Chondrocyte (in vitro differentiated cells): ENCODE data around the gene SUPT7L. TPM values are rescaled to one million over a fixed set of nuclear protein-coding genes. Genes with fewer than 3 reads are reported as not detected.
"Not testable (repeated sequence)": the region's sequence is repeated elsewhere in the genome, so short reads cannot be mapped to it uniquely, and the experiment has no call there.

Experiments used
- DNase-seq: peaks from one replicate; pipeline ENCODE4 v3.0.0; 2021; ENCODE audit warnings: mixed read lengths, low spot score
- H3K27ac Mint-ChIP-seq: one replicate; pipeline ENCODE4 v1.8.0; 2021; ENCODE audit warnings: mild to moderate bottlenecking, moderate library complexity, mixed read lengths; ENCODE audit not compliant: unreplicated experiment
- H3K27me3 Mint-ChIP-seq: 2 replicates; pipeline ENCODE4 v1.8.0; 2021; ENCODE audit warnings: low read depth, mixed read lengths
- H3K36me3 Mint-ChIP-seq: 2 replicates; pipeline ENCODE4 v1.8.0; 2021; ENCODE audit warnings: low read depth, mixed read lengths
- H3K4me1 Mint-ChIP-seq: 2 replicates; pipeline ENCODE4 v1.8.0; 2021; ENCODE audit warnings: low read depth, mild to moderate bottlenecking, mixed read lengths
- H3K4me3 Mint-ChIP-seq: one replicate; pipeline ENCODE4 v1.8.0; 2021; ENCODE audit warnings: mild to moderate bottlenecking, moderate library complexity, mixed read lengths; ENCODE audit not compliant: unreplicated experiment
- H3K9me3 Mint-ChIP-seq: 2 replicates; pipeline ENCODE4 v1.8.0; 2021; ENCODE audit warnings: low read depth, mixed read lengths
- total RNA-seq: library from RNA; stranded (reverse); gene quantifications from 3 replicates; pipeline ENCODE4 v1.2.1, GENCODE V29; 2021
- TF ChIP-seq, protein P1 (sequence below): fragments of 200-600 bp; sonication (generic); IDR thresholded peaks from 2 replicates; pipeline ENCODE4 v1.5.0; 2021; ENCODE audit warnings: antibody characterized with exemption, mild to moderate bottlenecking, moderate library complexity

SUPT7L gene
- total RNA-seq, 1 donor from 2014 or later: 30.7 TPM

GRCh38 chr2:27687232-27687631 lies 23.8 kb upstream of the SUPT7L start:
- H3K36me3 Mint-ChIP-seq: peaks cover 23% of the 10 kb centered on the region

DNA sequence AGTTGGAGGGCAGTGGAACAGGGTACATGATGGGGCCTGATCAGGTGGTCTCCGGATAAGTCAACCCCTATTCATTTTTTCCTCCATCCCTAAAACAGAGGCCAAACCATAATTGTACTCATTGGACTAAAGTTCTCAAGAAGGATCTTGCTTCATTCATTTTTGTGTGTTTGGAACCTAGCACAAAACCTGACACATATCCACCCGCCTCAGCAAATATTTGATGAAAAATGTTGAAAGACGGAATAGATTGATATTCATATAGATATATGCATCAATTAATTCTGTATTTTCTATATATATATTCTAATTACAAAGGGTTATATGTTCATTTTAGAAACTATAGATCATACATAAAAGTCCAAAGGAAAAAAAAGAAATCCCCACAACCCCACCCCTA lies 22.2 kb upstream of the SUPT7L start:
- Mint-ChIP-seq H3K4me3 (no peak overlapping the region), H3K4me1 (peaks cover 33% of the 10 kb centered on the region), H3K27me3 (no peaks in the 10 kb centered on the region), H3K9me3 (no peaks in the 10 kb centered on the region), H3K36me3 (peaks cover 22% of the 10 kb centered on the region), H3K27ac (no peak overlapping the region)
- no peak for DNase-seq
- TF ChIP-seq, protein P1, sequence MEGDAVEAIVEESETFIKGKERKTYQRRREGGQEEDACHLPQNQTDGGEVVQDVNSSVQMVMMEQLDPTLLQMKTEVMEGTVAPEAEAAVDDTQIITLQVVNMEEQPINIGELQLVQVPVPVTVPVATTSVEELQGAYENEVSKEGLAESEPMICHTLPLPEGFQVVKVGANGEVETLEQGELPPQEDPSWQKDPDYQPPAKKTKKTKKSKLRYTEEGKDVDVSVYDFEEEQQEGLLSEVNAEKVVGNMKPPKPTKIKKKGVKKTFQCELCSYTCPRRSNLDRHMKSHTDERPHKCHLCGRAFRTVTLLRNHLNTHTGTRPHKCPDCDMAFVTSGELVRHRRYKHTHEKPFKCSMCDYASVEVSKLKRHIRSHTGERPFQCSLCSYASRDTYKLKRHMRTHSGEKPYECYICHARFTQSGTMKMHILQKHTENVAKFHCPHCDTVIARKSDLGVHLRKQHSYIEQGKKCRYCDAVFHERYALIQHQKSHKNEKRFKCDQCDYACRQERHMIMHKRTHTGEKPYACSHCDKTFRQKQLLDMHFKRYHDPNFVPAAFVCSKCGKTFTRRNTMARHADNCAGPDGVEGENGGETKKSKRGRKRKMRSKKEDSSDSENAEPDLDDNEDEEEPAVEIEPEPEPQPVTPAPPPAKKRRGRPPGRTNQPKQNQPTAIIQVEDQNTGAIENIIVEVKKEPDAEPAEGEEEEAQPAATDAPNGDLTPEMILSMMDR: no peak

More at GRCh38 chr2:27687232-27687631, 23.8 kb upstream of the SUPT7L start:
- TF ChIP-seq, protein P1: no peak
- Mint-ChIP-seq H3K4me1 (peaks cover 17% of the 10 kb centered on the region), H3K9me3 (no peaks in the 10 kb centered on the region), H3K4me3 (no peak overlapping the region), H3K27me3 (no peaks in the 10 kb centered on the region), H3K27ac (no peak overlapping the region)
- DNase-seq: no peak

DNA sequence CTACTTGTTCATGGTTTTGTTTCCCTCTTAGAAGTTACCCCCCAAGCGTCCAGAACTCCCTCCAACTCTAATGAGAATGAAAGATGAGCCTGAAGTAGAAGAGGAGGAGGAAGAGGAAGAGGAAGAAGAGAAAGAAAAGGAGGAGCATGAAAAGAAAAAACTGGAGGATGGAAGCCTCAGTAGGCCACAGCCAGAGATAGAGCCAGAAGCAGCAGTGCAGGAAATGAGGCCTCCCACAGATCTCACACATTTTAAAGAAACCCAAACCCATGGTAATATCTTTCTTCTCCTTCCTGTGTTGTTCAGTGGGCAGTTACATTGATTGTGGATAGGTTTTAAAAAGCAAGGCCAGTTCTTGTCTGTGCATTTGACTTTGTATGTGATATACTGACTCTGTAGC lies 21.6 kb upstream of the SUPT7L start:
- H3K27me3 Mint-ChIP-seq, H3K4me3 Mint-ChIP-seq: not testable (repeated sequence)
- peaks cover 21% of the 10 kb centered on the region for H3K36me3 Mint-ChIP-seq

DNA sequence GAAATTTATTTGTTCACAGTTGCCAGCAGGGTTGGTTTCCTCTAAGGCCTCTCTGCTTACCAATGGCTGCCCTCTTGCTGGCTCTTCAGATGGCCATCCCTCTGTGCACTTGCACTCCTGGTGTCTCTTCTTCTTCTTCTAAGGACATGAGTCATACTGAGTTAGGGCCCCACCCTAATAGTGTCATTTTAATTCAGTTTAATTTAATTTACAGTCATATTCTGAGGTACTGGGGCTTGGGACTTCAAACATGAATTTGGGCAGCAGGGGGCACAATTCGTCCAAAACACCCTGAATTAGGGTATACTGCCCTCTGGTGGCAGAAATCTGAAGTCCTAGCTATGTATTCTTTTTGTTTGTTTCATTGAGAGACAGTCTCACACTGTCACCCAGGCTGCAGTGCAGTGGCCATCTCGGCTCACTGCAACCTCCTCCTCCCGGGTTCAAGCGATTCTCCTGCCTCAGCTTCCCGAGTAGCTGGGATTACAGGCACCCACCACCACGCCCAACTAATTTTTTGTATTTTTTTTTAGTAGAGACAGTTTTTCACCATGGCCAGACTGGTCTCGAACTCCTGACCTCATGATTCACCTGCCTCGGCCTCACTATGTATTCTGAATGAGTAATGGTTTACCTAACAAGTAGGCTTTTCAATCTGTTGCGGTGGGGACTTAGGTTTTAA lies 20.1 kb upstream of the SUPT7L start:
- TF ChIP-seq, protein P1: peak; percentile 99
- H3K27ac Mint-ChIP-seq: peak overlapping the region; percentile 99
- H3K9me3 Mint-ChIP-seq: no peaks in the 10 kb centered on the region
- no peak for DNase-seq
- peaks cover 35% of the 10 kb centered on the region for H3K4me1 Mint-ChIP-seq
- no peaks in the 10 kb centered on the region for H3K27me3 Mint-ChIP-seq
- no peak overlapping the region for H3K4me3 Mint-ChIP-seq
- H3K36me3 Mint-ChIP-seq: peaks cover 20% of the 10 kb centered on the region

More for the DNA sequence above, 21.6 kb upstream of the SUPT7L start:
- not testable (repeated sequence) for DNase-seq, H3K9me3 Mint-ChIP-seq
- Mint-ChIP-seq H3K27ac (peak overlapping the region; percentile 36), H3K4me1 (peaks cover 35% of the 10 kb centered on the region)

- Mint-ChIP-seq H3K4me1 (peaks cover 35% of the 10 kb centered on the region), H3K36me3 (peaks cover 21% of the 10 kb centered on the region), H3K27ac (peak overlapping the region; percentile 99)
- not testable (repeated sequence) for H3K9me3 Mint-ChIP-seq, H3K27me3 Mint-ChIP-seq, H3K4me3 Mint-ChIP-seq, DNase-seq
Measured at GRCh38 chr2:27682334-27682771, 18.9 kb upstream of the SUPT7L start.

DNA sequence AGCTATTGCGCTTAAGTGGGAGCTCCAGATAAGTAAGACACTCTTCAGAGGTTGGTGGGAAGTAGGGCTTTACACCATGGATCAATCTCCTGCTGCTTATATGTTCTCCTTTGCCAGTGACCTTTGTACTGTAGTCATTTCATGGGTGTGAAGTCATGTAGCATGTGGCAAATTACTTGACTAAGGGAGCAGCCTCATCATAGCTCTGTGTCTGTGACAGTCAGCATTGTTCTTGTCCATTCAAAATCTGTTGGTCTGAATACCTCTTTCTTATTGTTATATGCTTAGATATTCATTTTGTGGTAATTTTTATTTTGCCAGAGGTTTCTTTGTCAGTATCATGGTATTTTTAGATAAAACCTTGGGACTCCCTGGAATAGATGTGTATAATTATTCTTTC lies 18.4 kb upstream of the SUPT7L start:
- H3K36me3 Mint-ChIP-seq: peaks cover 21% of the 10 kb centered on the region
- peaks cover 35% of the 10 kb centered on the region for H3K4me1 Mint-ChIP-seq
- no peaks in the 10 kb centered on the region for H3K9me3 Mint-ChIP-seq
- H3K27me3 Mint-ChIP-seq: no peaks in the 10 kb centered on the region
- H3K27ac Mint-ChIP-seq: peak overlapping the region; percentile 99
- TF ChIP-seq, protein P1: no peak
- H3K4me3 Mint-ChIP-seq: no peak overlapping the region
- DNase-seq: no peak
